ENCODE measurements around the gene PRR7.

The PRR7 gene

GRCh38 chr5:177438468-177438867, 8.1 kb upstream of the PRR7 start:
- no peak for FAIRE-seq

- FAIRE-seq = no peak
Measured at GRCh38 chr5:177439518-177440053, 7.0 kb upstream of the PRR7 start.

- FAIRE-seq = no peak
Measured at GRCh38 chr5:177440211-177440989, 6.2 kb upstream of the PRR7 start.

GRCh38 chr5:177440990-177441780, 5.4 kb upstream of the PRR7 start:
- no peak for FAIRE-seq

GRCh38 chr5:177442066-177442826, 4.4 kb upstream of the PRR7 start:
- no peak for FAIRE-seq

- FAIRE-seq = no peak
Measured at GRCh38 chr5:177443144-177443983, 3.2 kb upstream of the PRR7 start.

GRCh38 chr5:177444106-177445051, 2.2 kb upstream of the PRR7 start:
- no peak for FAIRE-seq

GRCh38 chr5:177445052-177445916, 1.3 kb upstream of the PRR7 start:
- no peak for FAIRE-seq

- FAIRE-seq = no peak
Measured at GRCh38 chr5:177445917-177446199, 756 bp upstream of the PRR7 start.

GRCh38 chr5:177447066-177447610, 524 bp downstream of the PRR7 start:
- FAIRE-seq = no peak

- FAIRE-seq = no peak
Measured at GRCh38 chr5:177447611-177448243, 1.1 kb downstream of the PRR7 start.

- FAIRE-seq = no peak
Measured at GRCh38 chr5:177448244-177448950, 1.8 kb downstream of the PRR7 start.

GRCh38 chr5:177449140-177450061, 2.8 kb downstream of the PRR7 start:
- no peak for FAIRE-seq

GRCh38 chr5:177450667-177451424, 4.2 kb downstream of the PRR7 start:
- FAIRE-seq = no peak

- FAIRE-seq = no peak
Measured at GRCh38 chr5:177452688-177453638, 6.3 kb downstream of the PRR7 start.
